Body of pancreas (tissue), 4 donors: Measurements from ENCODE around the gene PLEK.

ENCODE experiments used
- POLR2A ChIP-seq, 3 donors: fragments of 450-650 bp; IDR thresholded peaks; one replicate each; pipeline ENCODE4 v1.6.1; 2016; ENCODE audit warnings: antibody characterized with exemption in 3 of 3, mild to moderate bottlenecking in 2 of 3
- TF ChIP-seq, protein P1 (sequence below), 7 experiments: fragments of 450-650 bp in 4 of 7; fragments of 200-600 bp in 3 of 7; sonication (generic) in 3 of 7; IDR thresholded peaks; one replicate each; pipeline ENCODE4 v1.5.1; 2016 to 2019; ENCODE audit warnings: antibody characterized with exemption in 7 of 7

- TF ChIP-seq, protein P1, sequence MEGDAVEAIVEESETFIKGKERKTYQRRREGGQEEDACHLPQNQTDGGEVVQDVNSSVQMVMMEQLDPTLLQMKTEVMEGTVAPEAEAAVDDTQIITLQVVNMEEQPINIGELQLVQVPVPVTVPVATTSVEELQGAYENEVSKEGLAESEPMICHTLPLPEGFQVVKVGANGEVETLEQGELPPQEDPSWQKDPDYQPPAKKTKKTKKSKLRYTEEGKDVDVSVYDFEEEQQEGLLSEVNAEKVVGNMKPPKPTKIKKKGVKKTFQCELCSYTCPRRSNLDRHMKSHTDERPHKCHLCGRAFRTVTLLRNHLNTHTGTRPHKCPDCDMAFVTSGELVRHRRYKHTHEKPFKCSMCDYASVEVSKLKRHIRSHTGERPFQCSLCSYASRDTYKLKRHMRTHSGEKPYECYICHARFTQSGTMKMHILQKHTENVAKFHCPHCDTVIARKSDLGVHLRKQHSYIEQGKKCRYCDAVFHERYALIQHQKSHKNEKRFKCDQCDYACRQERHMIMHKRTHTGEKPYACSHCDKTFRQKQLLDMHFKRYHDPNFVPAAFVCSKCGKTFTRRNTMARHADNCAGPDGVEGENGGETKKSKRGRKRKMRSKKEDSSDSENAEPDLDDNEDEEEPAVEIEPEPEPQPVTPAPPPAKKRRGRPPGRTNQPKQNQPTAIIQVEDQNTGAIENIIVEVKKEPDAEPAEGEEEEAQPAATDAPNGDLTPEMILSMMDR (IDR thresholded peaks at IDR 0.05) = no peak
- TF ChIP-seq POLR2A (IDR thresholded peaks at IDR 0.05) = no peak
Measured at GRCh38 chr2:68374184-68374583, 9.1 kb downstream of the PLEK start.
